H54 (cell line): ENCODE data around the gene EQTN.
A peak's percentile ranks its signal among the peaks of the same experiment; 100 is the strongest.

Experiments
- DNase-seq: peaks from one replicate; pipeline ENCODE4 v3.0.0; 2011; ENCODE audit warnings: low spot score, mixed read lengths; ENCODE audit not compliant: insufficient read length
- FAIRE-seq: peaks from 3 replicates; lab custom pipeline; 2011; peaks lifted over from hg19 to GRCh38; lab: Jason Lieb, UNC
- POLR2A ChIP-seq: IDR thresholded peaks from 2 replicates; pipeline ENCODE4 v1.6.1; 2011; ENCODE audit warnings: low read depth, mild to moderate bottlenecking, low read length

The EQTN gene

GRCh38 chr9:27297050-27297449, at the start of gene EQTN:
Gene EQTN (minus strand): TSS chr9:27297150. CDS start chr9:27297055, 95 bp downstream.
- no peak for TF ChIP-seq POLR2A
- FAIRE-seq = no peak
- DNase-seq = no peak

GRCh38 chr9:27344776-27345175, 47.8 kb upstream of the EQTN start:
- no peak for TF ChIP-seq POLR2A
- no peak for FAIRE-seq
- DNase-seq = no peak

GRCh38 chr9:27341545-27342294, 44.8 kb upstream of the EQTN start:
- TF ChIP-seq POLR2A = no peak
- FAIRE-seq (no peak), DNase-seq (no peak)

GRCh38 chr9:27340961-27341511, 44.1 kb upstream of the EQTN start:
- FAIRE-seq (no peak), DNase-seq (no peak)
- no peak for TF ChIP-seq POLR2A

GRCh38 chr9:27340285-27340674, 43.3 kb upstream of the EQTN start:
- FAIRE-seq (no peak), DNase-seq (no peak)
- no peak for TF ChIP-seq POLR2A

GRCh38 chr9:27339661-27340284, 42.8 kb upstream of the EQTN start:
- DNase-seq = no peak
- no peak for TF ChIP-seq POLR2A
- FAIRE-seq = no peak

GRCh38 chr9:27338527-27338903, 41.6 kb upstream of the EQTN start:
- DNase-seq (no peak), FAIRE-seq (no peak)
- no peak for TF ChIP-seq POLR2A

GRCh38 chr9:27337833-27338526, 41.0 kb upstream of the EQTN start:
- DNase-seq (no peak), FAIRE-seq (no peak)
- TF ChIP-seq POLR2A = no peak

GRCh38 chr9:27337236-27337635, 40.3 kb upstream of the EQTN start:
- TF ChIP-seq POLR2A = no peak
- FAIRE-seq (no peak), DNase-seq (no peak)

- no peak for TF ChIP-seq POLR2A
- DNase-seq (no peak), FAIRE-seq (no peak)
Observed at GRCh38 chr9:27336829-27337228, 39.9 kb upstream of the EQTN start.

- no peak for DNase-seq
- FAIRE-seq = no peak
- TF ChIP-seq POLR2A = no peak
Observed at GRCh38 chr9:27336126-27336525, 39.2 kb upstream of the EQTN start.

GRCh38 chr9:27335075-27335474, 38.1 kb upstream of the EQTN start:
- DNase-seq (no peak), FAIRE-seq (no peak)
- no peak for TF ChIP-seq POLR2A

GRCh38 chr9:27333241-27334052, 36.5 kb upstream of the EQTN start:
- TF ChIP-seq POLR2A = no peak

GRCh38 chr9:27331393-27331792, 34.4 kb upstream of the EQTN start:
- DNase-seq = no peak
- FAIRE-seq = no peak
- TF ChIP-seq POLR2A = no peak

More at GRCh38 chr9:27333241-27334052, 36.5 kb upstream of the EQTN start:
- peak; percentile 61 for DNase-seq
- peak; percentile 98 for FAIRE-seq
